ENCODE measurements around the gene KLK15. TPM values are rescaled to one million over a fixed set of nuclear protein-coding genes. Genes with fewer than 3 reads are reported as not detected.

Gene KLK15
- polyA plus RNA-seq, 2 of the 4 experiments (the other 2 are of a cell fraction), result not detected

DNA sequence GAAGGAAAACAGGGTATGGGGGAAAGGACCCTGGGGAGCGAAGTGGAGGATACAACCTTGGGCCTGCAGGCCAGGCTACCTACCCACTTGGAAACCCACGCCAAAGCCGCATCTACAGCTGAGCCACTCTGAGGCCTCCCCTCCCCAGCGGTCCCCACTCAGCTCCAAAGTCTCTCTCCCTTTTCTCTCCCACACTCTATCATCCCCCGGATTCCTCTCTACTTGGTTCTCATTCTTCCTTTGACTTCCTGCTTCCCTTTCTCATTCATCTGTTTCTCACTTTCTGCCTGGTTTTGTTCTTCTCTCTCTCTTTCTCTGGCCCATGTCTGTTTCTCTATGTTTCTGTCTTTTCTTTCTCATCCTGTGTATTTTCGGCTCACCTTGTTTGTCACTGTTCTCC, 24.0 kb upstream of the KLK15 start:
- POLR2A ChIA-PET, result no interaction called here
- WGBS (ENCODE audit: missing lambda C conversion rate), result 44% methylated on average over 6 of the region's 6 CpGs

DNA sequence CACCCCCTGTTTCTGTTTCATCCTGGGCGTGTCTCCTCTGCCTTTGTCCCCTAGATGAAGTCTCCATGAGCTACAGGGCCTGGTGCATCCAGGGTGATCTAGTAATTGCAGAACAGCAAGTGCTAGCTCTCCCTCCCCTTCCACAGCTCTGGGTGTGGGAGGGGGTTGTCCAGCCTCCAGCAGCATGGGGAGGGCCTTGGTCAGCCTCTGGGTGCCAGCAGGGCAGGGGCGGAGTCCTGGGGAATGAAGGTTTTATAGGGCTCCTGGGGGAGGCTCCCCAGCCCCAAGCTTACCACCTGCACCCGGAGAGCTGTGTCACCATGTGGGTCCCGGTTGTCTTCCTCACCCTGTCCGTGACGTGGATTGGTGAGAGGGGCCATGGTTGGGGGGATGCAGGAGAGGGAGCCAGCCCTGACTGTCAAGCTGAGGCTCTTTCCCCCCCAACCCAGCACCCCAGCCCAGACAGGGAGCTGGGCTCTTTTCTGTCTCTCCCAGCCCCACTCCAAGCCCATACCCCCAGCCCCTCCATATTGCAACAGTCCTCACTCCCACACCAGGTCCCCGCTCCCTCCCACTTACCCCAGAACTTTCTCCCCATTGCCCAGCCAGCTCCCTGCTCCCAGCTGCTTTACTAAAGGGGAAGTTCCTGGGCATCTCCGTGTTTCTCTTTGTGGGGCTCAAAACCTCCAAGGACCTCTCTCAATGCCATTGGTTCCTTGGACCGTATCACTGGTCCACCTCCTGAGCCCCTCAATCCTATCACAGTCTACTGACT, 21.4 kb upstream of the KLK15 start, which contains the start of gene KLK3:
KLK3 (plus strand) TSS at position 280 of the 775 bp plus-strand sequence; CDS start at position 321, 41 bp downstream.
- no peak within 1 kb of the TSS for H3K4me3 ChIP-seq
- H3K4me2 ChIP-seq, result no peak within 1 kb of the TSS
- CTCF ChIA-PET, result interaction anchor here (1.1 to 1.9 kb wide), 6 partner anchors 10 to 67 kb away, joined by 3 to 5 read pairs (median 3); no protein-coding TSS in a partner anchor
- TF ChIP-seq POLR2A (IDR thresholded peaks at IDR 0.05; ENCODE audit: low read length), result no peak
- TF ChIP-seq, protein P1, sequence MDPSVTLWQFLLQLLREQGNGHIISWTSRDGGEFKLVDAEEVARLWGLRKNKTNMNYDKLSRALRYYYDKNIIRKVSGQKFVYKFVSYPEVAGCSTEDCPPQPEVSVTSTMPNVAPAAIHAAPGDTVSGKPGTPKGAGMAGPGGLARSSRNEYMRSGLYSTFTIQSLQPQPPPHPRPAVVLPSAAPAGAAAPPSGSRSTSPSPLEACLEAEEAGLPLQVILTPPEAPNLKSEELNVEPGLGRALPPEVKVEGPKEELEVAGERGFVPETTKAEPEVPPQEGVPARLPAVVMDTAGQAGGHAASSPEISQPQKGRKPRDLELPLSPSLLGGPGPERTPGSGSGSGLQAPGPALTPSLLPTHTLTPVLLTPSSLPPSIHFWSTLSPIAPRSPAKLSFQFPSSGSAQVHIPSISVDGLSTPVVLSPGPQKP (IDR thresholded peaks at IDR 0.05; ENCODE audit: low read depth, low read length), result no peak
- TF ChIP-seq PHF8 (IDR thresholded peaks at IDR 0.05; ENCODE audit: borderline replicate concordance, low read depth), result no peak
- TF ChIP-seq CBX2 (IDR thresholded peaks at IDR 0.05; ENCODE audit: borderline replicate concordance, low read depth), result no peak
- TF ChIP-seq ZC3H11A (IDR thresholded peaks at IDR 0.05), result no peak
- no peak for TF ChIP-seq ZNF302 (CRISPR knock-in tag; IDR thresholded peaks at IDR 0.05)
- TF ChIP-seq HDAC2 (IDR thresholded peaks at IDR 0.05), result no peak
- TF ChIP-seq EHMT2 (IDR thresholded peaks at IDR 0.05; ENCODE audit: low read depth), result no peak
- no peak for TF ChIP-seq HEYL (CRISPR knock-in tag; IDR thresholded peaks at IDR 0.05)
- no peak within 1 kb of the TSS for H3K27ac ChIP-seq
- H3K4me1 ChIP-seq, result no peaks in the 10 kb centered on the region
- 7% methylated on average over 8 of the region's 9 CpGs for WGBS (ENCODE audit: missing lambda C conversion rate)
- peaks cover 1% of the 10 kb centered on the region; the same call in 1 of the 3 replicates for H3K9me3 ChIP-seq
- ATAC-seq (no peak; a peak in 1 of 6 replicates), FAIRE-seq (no peak), DNase-seq (ENCODE audit: low read depth in 1 of 2, low spot score in 1 of 2) (no peak)
- POLR2A ChIA-PET, result no interaction called here

More for the DNA sequence above, 24.0 kb upstream of the KLK15 start:
- CTCF ChIA-PET, result interaction anchor here (1.6 kb wide), 1 partner anchor 65 kb away, joined by 4 read pairs; no protein-coding TSS in a partner anchor
- Histone ChIP-seq H3K4me1 (no peaks in the 10 kb centered on the region), H3K9me3 (peaks cover 18% of the 10 kb centered on the region), H3K4me2 (no peak overlapping the region), H3K27ac (no peak overlapping the region), H3K4me3 (no peak overlapping the region)
- no peak for DNase-seq (ENCODE audit: low read depth in 1 of 2, low spot score in 1 of 2)
- TF ChIP-seq HOXA7 (CRISPR knock-in tag; IDR thresholded peaks at IDR 0.05) (no peak), JUN (IDR thresholded peaks at IDR 0.05) (no peak), KDM5A (IDR thresholded peaks at IDR 0.05) (no peak), PBX3 (IDR thresholded peaks at IDR 0.05) (no peak), E2F6 (IDR thresholded peaks at IDR 0.05; ENCODE audit: borderline replicate concordance, low read depth) (no peak), RNF2 (IDR thresholded peaks at IDR 0.05; ENCODE audit: borderline replicate concordance, low read depth) (no peak), SREBF2 (IDR thresholded peaks at IDR 0.05) (no peak), CBX8 (IDR thresholded peaks at IDR 0.05) (no peak), SMC3 (IDR thresholded peaks at IDR 0.05) (no peak)
- no peak for FAIRE-seq
- ATAC-seq, result no peak

DNA sequence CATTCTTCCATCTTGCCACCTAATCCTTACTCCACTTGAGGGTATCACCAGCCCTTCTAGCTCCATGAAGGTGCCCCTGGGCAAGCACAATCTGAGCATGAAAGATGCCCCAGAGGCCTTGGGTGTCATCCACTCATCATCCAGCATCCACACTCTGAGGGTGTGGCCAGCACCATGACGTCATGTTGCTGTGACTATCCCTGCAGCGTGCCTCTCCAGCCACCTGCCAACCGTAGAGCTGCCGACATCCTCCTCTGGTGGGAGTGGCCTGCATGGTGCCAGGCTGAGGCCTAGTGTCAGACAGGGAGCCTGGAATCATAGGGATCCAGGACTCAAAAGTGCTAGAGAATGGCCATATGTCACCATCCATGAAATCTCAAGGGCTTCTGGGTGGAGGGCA, 18.2 kb upstream of the KLK15 start:
- DNase-seq (ENCODE audit: low read depth in 1 of 2, low spot score in 1 of 2), result no peak
- Histone ChIP-seq H3K4me2 (no peak overlapping the region), H3K27ac (no peak overlapping the region), H3K9me3 (no peaks in the 10 kb centered on the region), H3K4me3 (no peak overlapping the region), H3K4me1 (no peaks in the 10 kb centered on the region)
- ChIA-PET CTCF (interaction anchor here (0.6 kb wide), 1 partner anchor 249 kb away, joined by 8 read pairs; no protein-coding TSS in a partner anchor), POLR2A (no interaction called here)
- TF ChIP-seq POLR2AphosphoS2 (conservative IDR thresholded peaks at IDR 0.05; ENCODE audit: low read length), result no peak
- ATAC-seq, result no peak
- FAIRE-seq, result no peak
- WGBS (ENCODE audit: missing lambda C conversion rate), result 29% methylated on average over 4 of the region's 4 CpGs

All from A549 (cell line).